ENCODE measurements around the gene PHPT1. TPM values are rescaled to one million over a fixed set of nuclear protein-coding genes. Genes with fewer than 3 reads are reported as not detected.

PHPT1 gene
- total and polyA plus RNA-seq, 2 of the 8 experiments (the other 6 are each of a cell fraction or from before 2014, with no cell fraction given), result 109 to 226 TPM

DNA sequence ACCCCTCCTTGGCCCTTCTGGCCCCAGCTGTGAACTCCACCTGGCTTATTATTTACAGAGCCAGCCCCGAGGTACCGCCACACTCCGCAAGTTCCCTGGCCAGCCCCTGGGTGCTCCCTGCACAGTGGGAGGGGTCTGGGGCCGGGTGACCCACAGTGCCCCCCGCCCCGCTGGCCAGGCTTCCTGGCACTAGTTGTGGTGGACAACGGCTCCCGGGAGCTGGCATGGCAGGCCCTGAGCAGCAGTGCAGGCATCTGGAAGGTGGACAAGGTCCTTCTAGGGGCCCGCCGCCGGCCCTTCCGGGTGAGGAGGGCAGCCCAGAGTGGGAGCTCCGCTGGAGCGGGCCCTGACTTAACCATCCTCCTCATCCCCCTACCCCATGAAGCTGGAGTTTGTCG lies 6.9 kb downstream of the PHPT1 start (continued):
- TF ChIP-seq SUZ12 (IDR thresholded peaks at IDR 0.05; ENCODE audit: low read length) (no peak), SIX5 (IDR thresholded peaks at IDR 0.05; ENCODE audit: low read depth, low read length) (no peak)
